GM19328 (cell line): ENCODE measurements around the gene PLPP4.

Source experiments
- ATAC-seq: cut with Tn5 transposase; IDR thresholded peaks from one replicate; pipeline ENCODE4 v1.9.1; 2021; ENCODE audit warnings: mild to moderate bottlenecking, moderate library complexity; ENCODE audit not compliant: unreplicated experiment

The PLPP4 gene

DNA sequence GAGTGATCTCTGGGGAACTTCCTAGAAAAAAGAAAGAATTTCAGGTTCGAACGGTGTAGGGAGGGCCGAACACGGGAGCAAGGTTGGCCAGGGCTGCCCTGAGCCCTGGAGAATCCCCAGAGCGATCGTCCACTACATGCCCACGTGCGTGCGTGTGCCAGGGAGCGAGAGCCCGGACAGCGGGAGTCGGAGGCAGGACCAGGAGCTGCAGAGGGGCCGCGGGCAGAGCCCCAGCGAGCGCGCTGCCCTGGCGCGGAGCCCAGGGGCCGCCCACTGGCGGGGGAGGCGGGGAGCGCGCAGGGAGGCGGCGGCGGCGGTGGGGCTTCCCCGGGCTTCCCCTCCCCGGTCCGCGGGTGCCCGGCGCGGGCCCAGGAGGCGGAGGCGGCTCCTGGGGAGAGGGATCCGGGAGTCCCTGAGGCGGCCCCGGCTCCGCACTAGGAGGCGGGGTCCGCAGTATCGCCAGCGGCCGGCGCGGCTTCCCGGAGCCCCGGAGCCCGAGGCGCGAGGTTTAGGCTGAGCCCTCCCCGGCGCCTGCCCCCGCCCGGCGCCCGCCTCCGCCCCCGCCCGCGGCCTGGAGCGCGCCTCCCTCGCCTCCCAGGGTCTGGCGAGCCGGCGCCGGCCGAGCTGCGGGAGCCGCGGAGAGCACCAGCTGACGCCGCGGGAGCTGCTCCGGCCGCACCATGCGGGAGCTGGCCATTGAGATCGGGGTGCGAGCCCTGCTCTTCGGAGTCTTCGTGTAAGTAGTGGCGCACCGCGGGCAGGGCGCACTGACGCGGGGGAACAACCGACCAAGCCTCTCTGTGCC, at the start of gene PLPP4:
PLPP4 (plus strand) TSS at position 602 of the 805 bp plus-strand sequence; CDS start at position 681, 79 bp downstream.
- ATAC-seq: no peak

DNA sequence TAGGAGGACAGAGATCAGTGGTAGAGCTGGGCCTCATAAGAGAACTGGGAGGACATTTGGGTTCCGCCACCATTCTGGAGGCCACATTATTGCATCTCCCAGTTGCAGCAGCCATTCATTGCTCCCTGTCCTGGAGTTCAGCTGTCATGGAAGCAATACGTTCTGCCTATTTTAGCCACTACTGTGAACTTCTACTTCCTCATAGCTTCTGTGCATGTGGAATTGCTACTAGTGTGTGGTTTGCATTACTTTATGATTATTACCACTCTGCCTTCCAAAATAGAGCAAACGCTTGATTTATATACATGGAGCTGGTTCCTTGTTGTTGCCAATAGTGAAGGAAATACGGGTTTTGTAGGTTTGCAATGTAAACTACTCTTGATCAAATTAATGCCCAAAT, 47.2 kb upstream of the PLPP4 start:
- no peak for ATAC-seq

DNA sequence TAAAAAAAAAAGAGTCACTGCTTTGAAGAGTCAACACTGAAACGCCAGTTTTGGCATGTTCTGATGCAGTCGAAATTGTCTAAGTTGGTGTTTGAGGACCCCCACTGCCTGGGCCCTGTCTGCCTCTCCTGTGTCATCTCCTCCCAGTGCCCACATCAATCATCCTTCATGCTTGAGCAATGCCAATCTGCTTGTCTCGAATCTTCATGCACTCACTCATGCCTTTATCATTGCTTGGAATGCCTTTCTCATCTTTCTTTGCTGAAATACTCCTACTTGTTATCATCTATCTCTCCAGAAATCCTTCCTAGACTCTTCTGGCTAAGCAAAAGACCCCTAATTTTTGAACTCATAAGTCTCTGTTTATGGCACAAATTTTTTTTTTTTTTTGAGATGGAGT, 42.1 kb upstream of the PLPP4 start:
- no peak for ATAC-seq

DNA sequence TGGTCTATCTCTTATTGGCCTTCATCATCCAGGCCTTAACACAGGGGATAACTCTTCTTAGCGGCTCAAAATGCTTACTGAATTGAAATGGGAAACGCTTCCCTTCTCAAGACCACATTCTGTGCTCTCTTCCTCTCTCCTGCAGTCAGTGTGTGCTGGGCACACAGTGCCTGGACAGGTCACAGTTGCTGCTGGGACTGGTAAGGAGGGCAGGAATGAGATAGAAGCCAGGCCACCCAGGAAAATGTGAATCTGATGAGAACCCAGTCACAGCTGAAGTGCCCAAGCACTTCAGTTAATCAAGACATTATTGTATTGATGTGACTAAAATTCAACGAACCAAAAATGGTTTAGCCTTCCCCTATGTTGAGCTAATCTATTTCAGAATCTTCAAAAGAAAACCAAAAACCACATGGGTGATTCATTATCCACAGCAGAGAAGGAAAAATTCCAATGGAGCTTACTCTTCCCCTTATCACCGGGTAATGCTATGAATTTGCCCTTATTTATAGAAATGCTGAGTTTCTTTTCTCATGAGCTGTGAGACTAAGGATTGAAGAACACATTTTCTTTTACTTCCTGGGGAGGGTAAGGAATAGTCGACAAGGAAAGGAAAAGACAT, 41.2 kb upstream of the PLPP4 start:
- no peak for ATAC-seq

DNA sequence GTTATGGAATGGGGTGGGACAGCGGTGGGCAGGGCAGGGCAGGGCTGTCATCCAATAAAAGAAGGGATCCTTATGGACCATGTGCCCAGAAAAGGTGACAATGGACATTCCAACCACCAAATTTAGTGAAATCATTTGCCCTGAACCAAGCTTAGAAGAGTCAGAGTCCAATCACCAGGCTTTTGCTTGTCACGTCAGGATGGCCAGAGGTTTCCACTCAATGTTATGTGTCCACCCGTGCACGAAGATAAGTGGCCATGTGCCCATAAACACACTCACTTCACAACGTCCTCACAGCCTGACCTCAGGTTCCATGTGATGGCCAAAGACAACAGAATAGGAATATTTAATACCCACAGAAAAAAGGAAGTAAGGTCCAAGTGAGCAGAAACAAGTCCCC, 36.6 kb upstream of the PLPP4 start:
- no peak for ATAC-seq

DNA sequence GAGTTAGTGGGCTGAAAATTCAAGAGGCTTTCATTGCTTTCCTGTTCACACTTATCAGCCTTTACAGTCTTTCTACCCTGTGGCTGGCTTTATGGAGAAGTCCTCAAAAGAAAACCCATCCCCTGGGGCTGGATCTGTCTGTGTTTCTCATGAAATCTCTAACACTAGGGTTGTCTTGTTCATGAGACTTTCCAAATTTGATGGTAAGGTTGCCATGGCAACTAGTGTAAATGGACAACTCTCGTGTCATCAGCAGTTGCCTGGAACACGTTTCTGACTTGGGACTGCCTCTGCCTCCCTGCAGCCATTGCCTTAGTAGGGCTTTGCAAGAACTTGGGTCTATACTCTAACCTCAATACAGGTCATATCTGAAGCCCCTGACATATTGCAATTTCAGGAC, 35.8 kb upstream of the PLPP4 start:
- ATAC-seq: no peak

DNA sequence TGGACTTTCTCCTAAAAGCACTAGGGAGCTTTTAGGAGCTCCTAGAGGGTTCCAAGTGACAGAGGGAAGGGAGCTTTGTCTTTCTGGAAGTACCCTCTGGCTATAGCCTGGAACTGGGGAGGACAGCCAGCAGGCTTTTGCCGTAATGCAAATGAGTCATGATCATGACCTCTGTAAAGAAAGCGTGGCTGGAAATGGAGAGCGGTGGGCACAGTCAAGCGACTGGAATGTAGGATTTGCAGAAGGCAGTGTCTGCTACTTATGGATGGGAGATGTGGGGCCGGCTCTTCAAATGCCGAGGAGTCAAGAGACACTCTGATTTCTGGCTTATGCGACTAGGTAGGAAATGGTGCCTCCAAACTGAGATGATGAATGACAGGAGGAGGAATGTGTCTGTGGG, 34.6 kb upstream of the PLPP4 start:
- no peak for ATAC-seq

DNA sequence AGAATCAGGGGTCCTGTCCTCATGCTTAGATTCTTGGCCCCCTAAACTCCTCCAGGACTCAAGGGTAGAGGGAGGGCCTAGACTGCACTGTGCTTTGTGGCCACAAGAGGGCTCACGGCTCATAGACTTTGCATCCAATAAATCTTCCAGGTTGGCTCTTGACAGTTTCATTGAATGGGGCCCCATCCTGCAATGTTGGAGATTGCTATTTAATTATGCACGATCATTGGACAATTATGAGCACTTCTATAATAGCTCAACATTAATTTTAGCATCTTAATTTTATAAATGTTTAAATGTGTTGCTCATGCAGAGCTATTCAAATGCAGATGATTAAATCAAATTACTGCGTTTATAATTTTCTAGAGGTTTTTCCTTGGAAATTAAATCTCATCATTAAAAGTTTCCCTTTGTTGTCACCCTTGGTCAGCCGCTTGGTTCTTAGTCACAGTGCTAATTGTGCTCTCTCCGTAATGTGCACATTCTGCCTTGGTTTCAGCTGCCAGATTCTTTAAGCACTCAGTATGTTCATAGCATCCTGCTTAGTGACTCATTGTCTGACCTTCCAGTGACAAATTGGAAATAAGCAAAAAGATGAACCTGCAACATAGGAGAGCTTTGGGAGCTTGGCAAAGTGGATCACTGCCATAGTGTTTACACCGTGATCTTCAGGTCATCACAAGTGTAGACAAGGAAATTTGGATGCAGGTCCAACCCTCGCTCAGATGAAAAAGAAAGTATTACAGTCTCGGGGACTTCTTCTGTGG, 33.4 kb upstream of the PLPP4 start:
- no peak for ATAC-seq

DNA sequence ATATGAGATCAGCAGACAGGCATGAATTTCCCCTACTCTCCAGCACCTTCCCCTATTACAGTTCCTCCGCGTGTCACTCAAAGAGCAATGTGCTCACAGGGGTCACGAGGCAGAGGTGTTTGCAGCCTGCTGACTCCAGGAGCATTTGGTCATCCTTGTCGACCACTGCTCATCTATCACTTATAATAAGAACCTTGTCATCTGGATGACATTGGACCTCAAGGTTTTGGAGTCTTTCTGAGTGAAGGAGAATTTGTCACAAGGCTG, 32.9 kb upstream of the PLPP4 start:
- ATAC-seq: no peak

DNA sequence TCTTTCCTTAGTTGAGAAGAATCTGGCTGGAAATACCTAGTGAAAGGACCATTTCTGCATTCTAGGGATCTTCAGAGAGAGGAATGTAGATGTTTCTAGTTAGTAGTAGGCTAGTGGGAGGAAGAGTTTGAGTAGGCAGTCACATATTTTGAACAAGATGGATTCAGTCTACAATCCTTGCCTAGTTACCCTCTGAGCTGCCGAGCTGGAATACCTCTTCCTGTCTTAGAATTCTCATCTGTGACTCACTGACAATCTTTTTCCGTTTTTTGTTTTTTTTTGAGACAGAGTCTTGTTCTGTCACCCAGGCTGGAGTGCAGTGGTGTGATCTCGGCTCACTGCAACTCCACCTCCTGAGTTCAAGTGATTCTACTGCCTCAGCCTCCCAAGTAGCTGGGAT, 30.7 kb upstream of the PLPP4 start:
- no peak for ATAC-seq

DNA sequence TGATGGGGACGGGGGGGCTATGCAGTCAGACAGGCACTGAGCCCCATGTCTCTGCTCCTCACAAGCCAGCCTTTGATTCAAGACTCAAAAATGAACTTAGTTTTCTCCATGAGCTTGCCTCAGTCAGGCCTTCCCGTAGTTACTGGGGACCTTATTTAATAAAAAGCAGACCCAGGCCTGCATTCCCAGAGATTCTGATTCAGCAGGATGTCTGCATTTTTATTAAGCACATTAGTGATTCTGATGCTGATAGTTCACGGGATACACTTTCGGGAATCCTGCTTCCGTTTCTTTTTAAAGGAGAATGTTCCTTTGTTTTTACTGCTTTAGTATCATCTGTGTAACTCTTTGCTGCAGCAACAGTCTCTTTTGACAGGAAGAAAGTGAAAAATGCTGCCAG, 28.3 kb upstream of the PLPP4 start:
- no peak for ATAC-seq

DNA sequence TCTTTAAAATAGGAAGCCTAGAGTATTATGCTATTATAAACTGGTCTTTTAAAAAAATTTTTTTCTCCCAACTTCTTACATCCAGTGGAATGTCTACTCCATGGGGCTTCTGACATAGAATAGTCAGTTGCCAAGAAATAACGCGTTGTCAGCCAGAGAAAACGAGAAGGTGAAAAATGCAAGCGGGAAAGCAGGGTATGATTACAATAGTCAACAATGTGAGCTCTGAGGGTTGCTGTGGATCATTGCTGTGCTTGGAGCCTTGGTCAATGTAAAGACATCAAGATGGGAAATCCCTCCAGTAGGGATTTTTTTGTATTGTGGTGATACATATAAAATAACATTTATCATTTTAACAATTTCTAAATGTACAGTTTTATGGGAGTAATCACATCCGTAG, 27.6 kb upstream of the PLPP4 start:
- no peak for ATAC-seq

DNA sequence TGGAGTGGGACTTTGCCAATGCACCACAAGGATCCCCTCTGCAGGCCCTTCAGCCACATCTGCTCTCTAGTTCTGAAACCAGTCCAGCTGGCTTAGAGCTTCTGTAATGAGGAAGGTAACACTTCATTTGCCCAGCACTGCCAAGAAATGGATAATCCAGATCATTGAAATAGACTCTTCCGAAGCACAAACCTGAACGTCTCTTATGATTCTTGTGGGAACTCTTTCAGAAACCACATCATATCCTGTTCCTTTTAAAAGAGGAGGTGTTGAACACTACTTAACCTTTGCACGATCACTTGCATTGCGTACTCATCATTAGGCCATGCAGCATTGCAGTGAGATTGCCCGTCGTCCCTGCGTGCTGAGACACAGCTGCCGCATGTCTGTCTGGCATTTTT, 25.8 kb upstream of the PLPP4 start:
- no peak for ATAC-seq

DNA sequence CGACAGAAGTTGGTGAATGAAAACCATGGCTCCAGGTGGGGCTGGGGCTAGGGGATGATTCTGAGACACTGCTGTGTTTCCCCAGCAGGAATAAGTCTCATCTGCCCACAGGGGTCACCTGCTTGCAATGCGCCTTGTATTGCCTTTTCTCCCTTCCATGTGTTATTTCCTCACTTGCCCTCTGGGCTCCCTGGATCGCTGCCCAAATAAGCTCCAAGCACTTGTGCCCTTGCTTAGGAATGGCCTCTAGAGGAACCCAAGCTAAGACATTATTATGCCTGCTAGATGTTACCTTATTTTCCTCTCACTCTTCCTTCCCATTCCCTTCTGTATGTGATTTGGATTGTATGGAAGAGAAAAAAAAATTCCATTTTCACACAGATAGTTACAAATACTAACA, 24.8 kb upstream of the PLPP4 start:
- ATAC-seq: no peak

DNA sequence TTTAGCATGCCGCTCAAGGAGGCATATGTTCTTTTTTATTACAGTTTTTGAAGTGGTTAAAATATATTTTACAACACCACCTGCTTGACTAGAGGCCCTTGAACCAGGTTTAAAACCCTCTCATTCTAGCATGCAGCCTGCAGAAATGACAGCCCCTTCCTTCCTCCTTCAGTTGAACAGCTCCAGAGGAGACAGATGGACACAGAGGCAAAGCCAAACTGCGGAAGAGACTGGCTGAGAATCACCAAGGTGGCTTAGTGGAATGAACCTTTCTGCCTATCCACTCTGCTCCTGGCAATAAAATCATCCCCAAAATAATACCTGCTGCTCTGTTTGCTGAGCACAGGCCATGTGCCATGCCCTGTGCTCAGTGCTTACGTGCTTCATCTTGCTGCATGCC, 23.9 kb upstream of the PLPP4 start:
- no peak for ATAC-seq

DNA sequence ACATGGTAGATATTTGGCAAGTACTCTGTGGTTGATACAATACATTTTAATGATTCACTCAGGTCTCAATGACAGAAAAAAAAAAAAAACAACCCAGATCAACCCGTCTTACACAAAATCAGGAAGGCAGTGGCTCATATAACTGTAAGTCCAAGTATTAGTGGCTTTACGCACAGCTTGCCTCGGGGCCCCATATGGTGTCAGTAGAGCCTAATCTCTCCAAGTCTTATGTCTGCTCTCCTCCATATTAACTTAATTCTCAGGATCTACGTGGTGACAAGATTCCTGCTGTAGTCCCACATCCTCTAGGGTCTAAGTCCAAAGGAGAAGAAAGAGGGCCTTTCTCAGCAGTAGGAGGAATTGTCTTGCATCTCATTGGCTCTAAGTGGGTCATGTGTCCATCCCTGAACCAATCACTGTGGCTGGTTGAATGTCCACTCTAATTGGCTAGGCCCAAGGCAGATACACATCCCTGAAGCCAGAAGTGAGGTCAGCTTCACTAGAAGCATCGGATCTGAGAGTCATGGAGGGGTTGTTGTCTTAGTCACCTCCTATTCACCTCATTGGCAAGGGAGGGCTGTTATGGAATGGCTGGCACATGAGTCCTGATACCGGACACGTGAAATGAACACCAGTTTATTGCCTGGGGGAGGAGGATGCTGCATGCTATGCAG, 20.5 kb upstream of the PLPP4 start:
- no peak for ATAC-seq

DNA sequence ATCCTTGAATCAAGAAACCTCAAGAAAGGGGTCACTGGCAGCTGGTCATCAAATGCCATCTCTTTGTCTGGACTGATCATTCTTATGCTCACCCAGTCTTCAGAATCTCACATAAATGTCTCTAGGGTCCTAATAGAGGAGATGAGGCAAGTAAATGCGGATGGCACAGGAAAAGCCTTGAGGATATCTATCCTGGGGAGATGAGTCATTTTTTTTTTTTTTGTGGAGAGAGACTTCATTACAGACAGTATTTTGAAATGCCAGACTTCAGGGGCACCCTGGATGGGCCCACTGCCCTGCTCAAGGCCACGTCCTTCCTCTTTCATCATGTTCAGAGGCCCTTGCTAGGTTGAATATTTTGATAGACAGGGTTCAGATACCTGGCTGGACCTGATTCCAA, 19.5 kb upstream of the PLPP4 start:
- ATAC-seq: no peak

DNA sequence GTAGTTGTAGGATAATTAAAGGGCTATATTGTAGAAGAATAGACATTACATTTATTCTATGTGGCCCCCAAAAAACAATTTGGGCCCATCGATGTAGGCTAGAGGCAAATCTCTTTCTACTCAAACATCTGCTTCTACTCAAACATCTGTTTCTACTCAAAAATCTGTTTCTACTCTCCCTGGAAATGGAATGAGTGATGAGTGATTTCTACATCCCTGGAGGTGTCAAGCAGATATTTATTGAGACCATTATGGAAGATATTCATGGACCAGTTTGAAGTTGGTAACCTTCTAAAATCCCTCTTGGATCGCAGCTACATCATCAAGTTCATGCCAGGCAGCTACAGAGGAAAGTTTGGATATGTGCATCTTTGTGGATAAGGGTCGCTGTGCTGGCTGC, 5.1 kb upstream of the PLPP4 start:
- ATAC-seq: no peak

DNA sequence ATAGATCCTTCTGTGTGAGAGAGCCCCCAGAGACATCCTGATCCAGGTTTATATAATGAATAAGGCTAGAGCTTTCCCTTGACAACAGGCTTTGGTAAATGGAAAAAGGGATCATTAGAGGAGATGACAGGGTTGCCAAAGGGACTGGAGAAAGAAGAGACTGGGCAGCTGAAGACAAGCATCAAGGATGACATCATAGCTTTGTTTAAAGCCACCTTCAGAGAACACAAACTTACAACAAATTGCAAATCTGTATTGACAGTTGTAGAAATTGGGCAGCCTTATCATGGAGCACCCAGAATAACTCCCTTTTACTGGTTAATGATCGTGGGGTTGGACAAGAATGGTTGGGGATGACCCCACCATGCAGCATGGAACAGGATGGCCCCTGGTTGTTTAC, 3.7 kb upstream of the PLPP4 start:
- no peak for ATAC-seq

DNA sequence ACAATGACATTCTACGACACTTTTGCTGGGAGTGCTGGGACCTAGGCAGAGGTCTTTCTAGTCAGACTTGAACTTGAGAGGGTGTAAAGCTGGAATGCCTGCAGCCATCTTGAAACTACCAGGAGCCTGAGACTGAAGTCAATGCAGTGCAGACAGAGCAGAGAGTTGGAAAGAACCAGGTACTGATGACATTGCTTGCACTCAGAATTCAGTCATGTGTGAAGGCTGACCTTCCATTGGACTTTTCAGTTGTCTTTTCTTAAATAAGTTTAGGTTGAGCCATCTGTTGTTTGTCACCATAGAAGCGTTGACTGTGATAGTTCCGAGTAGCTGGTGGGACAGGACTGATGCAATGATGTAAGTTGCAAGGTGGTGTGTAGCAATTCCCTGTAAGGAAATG, 3.1 kb upstream of the PLPP4 start:
- no peak for ATAC-seq

DNA sequence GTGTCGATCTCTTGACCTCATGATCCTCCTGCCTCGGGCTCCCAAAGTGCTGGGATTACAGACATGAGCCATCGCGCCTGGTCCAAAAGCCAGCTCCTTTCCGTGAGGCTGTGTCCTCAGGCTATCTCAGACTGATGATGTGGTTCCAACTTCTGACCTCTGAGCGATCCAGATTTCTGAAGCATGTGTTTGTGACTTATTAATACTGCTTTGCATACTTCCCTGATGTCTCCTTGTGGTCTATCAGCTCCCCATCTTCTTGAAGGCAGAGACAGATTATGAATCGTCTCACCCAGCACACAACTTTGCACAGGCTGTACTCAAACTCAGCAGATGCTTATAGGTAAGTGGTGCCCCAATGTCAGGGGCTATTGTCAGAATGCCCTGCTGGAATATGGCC, 2.0 kb upstream of the PLPP4 start:
- no peak for ATAC-seq

DNA sequence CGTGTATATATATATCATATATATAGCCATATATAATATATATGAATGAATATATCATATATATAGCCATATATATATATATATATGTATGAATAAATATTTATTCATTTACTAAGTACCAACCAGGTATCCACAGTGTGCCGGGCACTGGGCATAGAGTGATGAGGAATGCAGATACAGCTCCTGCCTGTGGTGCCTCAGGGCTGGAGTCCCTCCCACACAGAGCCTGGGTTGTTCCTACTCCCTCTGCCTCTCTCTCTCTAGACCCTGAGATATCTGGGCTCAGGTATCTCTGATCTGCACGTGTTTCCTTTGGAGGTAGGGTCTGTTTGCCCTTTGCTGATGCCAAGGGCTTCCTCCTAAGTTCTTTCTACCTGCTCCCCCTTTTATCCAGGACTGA, 1.4 kb upstream of the PLPP4 start:
- no peak for ATAC-seq
